Cardiac fibroblast (primary cell): ENCODE results near the gene TDP1.

Experiments used
- DNase-seq, 2 donors: peaks; one replicate each; pipeline versions ENCODE4 v3.0.0 to v3.0.0-alpha.2; 2010; ENCODE audit warnings: low read depth in 2 of 2
- H3K4me3 ChIP-seq, 2 donors: replicated peaks in 1 of 2; 1 replicate in 1 of 2; 2 replicates in 1 of 2; pipeline ENCODE4 v1.5.1; 2011; ENCODE audit warnings: low read depth in 2 of 2, low read length in 2 of 2, mild to moderate bottlenecking in 2 of 2, moderate library complexity in 1 of 2
- CTCF ChIP-seq: IDR thresholded peaks from one replicate; pipeline ENCODE4 v1.5.1; 2011; ENCODE audit warnings: low read depth, mild to moderate bottlenecking, low read length, inconsistent platforms

The TDP1 gene

DNA sequence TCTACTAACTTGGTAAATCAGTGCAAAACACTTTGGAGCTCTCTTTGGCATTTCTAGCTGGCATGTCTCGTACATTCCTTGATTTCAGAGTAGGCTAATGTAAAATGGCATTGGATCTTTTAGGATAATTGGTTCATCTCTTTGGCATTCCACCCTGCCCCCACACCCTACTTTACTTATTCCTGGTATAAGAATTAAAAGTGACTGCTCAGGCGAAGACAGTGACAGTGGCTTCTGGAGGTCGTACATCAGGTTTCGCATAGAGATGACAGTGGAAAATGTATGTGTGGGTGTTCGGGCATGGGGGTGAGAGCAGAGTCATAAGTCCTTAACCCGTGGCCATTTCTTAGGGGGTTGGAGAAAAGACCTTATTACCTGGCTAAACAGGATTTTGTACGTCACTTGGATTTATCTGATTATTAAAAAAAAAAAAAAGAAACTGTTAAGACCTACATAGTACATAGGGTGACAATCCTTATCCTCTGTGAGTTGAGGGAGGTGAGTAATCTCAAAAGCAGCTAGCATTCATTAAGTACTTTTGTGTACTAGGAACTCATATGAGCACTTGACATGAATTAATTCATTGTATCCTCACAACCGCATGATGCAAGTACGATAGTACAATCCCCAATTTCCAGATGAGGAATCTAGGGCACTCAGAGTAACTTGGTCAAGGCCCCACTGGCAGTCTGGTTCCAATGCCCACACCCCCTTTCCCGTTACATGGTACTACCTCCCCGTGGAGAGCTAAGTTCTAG, 83.7 kb downstream of the TDP1 start:
- no peak for DNase-seq
- no peak overlapping the region for H3K4me3 ChIP-seq

DNA sequence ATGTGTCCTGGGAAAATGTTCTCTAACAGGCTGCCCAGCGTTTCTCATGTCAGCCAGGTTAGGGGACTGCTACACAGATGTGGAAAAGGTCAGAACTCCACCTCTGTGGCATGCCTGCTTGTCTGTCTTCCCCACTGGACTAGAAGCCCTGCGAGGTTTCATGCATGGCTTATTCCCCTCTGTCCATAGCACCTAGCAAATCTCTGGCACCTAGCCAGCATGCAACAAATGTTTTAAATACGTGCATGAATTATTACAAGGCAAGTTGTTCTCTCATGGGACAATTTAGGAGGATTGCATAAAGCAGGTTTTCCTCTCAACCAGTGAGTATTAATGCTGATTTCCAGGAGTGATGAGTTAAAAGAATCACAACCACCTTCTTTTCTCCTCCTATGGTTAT, 84.7 kb downstream of the TDP1 start:
- no peak for TF ChIP-seq CTCF
- H3K4me3 ChIP-seq, result no peak overlapping the region
- peak in 1 of 2 donors; percentile 17 for DNase-seq

More for the DNA sequence above, 83.7 kb downstream of the TDP1 start:
- no peak for TF ChIP-seq CTCF

- no peak for DNase-seq
- H3K4me3 ChIP-seq, result no peak overlapping the region
- TF ChIP-seq CTCF, result no peak
These were observed 86.9 kb downstream of the TDP1 start for GRCh38 chr14:90042496-90043252.

DNA sequence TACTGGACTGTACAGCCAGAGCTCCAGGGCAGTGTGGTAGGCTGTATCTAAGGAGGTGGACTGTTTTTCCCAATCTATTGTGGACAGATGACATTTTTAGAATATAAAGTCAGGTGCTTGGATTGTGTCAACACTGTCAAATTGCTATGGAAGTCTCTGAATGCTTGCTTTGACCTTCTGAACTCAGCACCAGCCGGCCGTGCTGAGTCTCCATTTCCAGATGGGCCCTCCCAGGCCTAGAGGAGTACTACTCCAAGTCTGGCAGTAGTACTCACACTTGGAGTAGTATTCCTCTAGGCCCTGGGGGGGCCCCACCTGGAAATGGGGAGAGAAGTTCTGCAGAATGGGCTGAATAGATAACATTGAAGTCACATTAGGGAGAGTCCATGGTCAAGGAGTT, 89.9 kb downstream of the TDP1 start:
- no peak overlapping the region for H3K4me3 ChIP-seq
- TF ChIP-seq CTCF, result no peak
- DNase-seq, result no peak

- DNase-seq, result no peak
- no peak overlapping the region for H3K4me3 ChIP-seq
- TF ChIP-seq CTCF, result no peak
These were observed 93.7 kb downstream of the TDP1 start for GRCh38 chr14:90049390-90049789.

DNA sequence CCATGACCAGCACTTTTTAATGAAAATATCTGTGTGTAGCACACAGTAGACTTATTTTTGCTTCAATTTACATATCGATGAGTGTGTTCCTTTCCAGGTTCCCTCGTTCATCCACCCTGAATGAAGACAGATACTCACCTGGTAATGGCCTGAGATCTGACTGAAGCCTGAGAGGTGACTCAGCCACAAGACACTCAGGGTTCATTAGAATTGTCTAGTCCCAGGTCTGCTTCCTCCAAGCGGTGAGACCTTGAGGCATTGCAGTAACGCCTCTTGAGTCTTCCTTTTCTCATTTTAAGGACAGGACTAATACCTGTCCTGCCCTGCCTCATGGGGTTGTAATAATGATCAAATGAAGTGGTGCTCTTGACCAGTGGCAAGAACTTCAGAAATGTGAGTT, 94.5 kb downstream of the TDP1 start:
- no peak overlapping the region for H3K4me3 ChIP-seq
- no peak for TF ChIP-seq CTCF
- DNase-seq, result no peak
